Ishikawa (cell line): Measurements from ENCODE around the gene PRICKLE3.

ENCODE experiments used
- CEBPB ChIP-seq: IDR thresholded peaks from 2 replicates; pipeline ENCODE4 v1.6.1; 2012
- CREB1 ChIP-seq: IDR thresholded peaks from 2 replicates; pipeline ENCODE4 v1.6.1; 2012; ENCODE audit warnings: low read depth
- EP300 ChIP-seq: IDR thresholded peaks from 2 replicates; pipeline ENCODE4 v1.6.1; 2012; ENCODE audit warnings: borderline replicate concordance
- RAD21 ChIP-seq: IDR thresholded peaks from 2 replicates; pipeline ENCODE4 v1.6.1; 2012; ENCODE audit warnings: low read depth
- TAF1 ChIP-seq: IDR thresholded peaks from 2 replicates; pipeline ENCODE4 v1.6.1; 2012; ENCODE audit warnings: low read depth, mild to moderate bottlenecking
- TCF12 ChIP-seq: IDR thresholded peaks from 2 replicates; pipeline ENCODE4 v1.6.1; 2012; ENCODE audit warnings: low read depth
- ZBTB7A ChIP-seq: IDR thresholded peaks from 2 replicates; pipeline ENCODE4 v1.6.1; 2012; ENCODE audit warnings: low read depth

DNA sequence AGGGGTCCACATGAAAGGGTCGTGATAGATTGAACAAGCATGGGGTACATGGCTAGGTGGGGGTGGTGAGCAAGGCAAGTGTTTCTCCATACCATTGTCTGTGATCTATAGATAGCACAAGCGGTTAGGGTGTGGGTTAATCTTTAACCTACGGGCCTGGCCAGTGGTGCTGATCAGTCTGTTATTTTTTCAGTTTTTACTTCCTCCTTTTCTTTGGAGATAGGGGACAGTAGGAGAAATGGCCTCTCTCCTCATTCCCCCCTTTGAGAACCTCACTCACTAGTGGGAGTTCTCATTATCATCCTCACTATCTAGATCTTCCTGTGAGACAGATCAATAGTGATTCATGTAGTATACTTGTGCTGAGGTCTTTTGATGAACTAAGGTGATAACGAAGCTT is 46.5 kb downstream of the PRICKLE3 start:
- TF ChIP-seq EP300 (no peak), CEBPB (no peak), ZBTB7A (no peak), CREB1 (no peak), RAD21 (no peak), TAF1 (no peak), TCF12 (no peak)
